Lower leg skin (tissue), 3 donors: Measurements from ENCODE around the gene DFFB.

Experiments used
- POLR2A ChIP-seq, 2 donors: fragments of 450-650 bp; IDR thresholded peaks; one replicate each; pipeline ENCODE4 v1.6.1; 2016 to 2017; ENCODE audit warnings: antibody characterized with exemption in 2 of 2, mild to moderate bottlenecking in 1 of 2, moderate library complexity in 1 of 2
- TF ChIP-seq, protein P1 (sequence below), 3 donors: fragments of 450-650 bp; IDR thresholded peaks; one replicate each; pipeline ENCODE4 v1.5.1; 2016; ENCODE audit warnings: antibody characterized with exemption in 3 of 3, mild to moderate bottlenecking in 3 of 3, moderate library complexity in 2 of 3

DNA sequence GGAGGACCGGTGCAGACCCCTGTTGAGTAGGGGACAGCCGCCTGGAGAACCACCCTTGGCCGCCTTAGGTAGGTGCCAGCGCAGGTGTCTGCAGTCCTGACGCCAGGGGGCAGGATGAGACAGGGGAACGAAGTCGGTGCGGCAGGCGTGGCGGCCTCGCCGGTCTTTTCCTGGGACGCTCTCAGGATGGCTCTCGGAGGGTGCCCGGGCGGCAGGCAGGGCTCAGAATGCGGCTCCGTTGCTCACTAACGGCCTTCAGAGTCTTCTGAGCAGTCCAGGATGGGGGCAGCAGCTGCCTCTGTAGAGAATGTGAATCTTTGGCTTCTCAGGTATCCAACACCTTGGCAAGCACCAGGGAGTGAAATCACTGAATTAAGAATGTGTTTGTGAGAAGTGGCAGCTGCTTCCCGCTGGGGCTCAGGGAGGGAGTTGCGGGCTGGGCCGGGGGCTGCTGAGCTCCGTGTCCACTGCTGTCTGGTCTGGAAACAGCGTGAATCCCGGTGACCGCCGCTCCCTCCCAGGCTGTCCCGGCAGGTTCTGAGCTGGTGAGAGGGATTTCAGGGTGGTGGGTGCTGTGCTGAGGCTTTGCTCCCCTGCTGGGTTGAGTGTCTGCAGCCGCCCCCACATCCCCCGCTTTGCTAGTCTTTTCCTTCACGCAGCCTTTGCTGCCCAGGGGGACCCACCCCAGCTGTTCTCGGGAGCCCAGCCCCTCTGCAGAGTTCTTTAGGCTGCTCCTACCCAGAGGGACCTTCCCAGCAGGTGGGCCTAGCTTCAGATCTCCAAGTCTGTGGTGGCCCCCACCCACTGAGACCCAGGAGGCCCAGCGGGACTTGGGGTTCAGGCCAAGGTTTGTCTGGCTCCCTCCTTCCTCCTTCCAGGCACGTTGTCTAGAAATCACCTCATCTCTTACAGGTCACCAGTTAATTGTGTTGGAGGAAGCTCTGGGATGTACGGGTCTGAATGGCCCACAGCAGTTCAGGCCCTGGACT lies 53.9 kb downstream of the DFFB start:
- TF ChIP-seq, protein P1, sequence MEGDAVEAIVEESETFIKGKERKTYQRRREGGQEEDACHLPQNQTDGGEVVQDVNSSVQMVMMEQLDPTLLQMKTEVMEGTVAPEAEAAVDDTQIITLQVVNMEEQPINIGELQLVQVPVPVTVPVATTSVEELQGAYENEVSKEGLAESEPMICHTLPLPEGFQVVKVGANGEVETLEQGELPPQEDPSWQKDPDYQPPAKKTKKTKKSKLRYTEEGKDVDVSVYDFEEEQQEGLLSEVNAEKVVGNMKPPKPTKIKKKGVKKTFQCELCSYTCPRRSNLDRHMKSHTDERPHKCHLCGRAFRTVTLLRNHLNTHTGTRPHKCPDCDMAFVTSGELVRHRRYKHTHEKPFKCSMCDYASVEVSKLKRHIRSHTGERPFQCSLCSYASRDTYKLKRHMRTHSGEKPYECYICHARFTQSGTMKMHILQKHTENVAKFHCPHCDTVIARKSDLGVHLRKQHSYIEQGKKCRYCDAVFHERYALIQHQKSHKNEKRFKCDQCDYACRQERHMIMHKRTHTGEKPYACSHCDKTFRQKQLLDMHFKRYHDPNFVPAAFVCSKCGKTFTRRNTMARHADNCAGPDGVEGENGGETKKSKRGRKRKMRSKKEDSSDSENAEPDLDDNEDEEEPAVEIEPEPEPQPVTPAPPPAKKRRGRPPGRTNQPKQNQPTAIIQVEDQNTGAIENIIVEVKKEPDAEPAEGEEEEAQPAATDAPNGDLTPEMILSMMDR (IDR thresholded peaks at IDR 0.05) = no peak
- no peak for TF ChIP-seq POLR2A (IDR thresholded peaks at IDR 0.05)
